GM21528 (cell line): ENCODE data around the gene NOP53.
A peak's percentile ranks its signal among the peaks of the same experiment; 100 is the strongest.
"Not testable (repeated sequence)": the region's sequence is repeated elsewhere in the genome, so short reads cannot be mapped to it uniquely, and the experiment has no call there.

Source experiments
- ATAC-seq: cut with Tn5 transposase; IDR thresholded peaks from one replicate; pipeline ENCODE4 v1.9.1; 2021; ENCODE audit warnings: mild to moderate bottlenecking, moderate library complexity; ENCODE audit not compliant: unreplicated experiment, low FRiP score

Gene NOP53

GRCh38 chr19:47745010-47745901 lies at the start of gene NOP53:
Gene NOP53, plus strand, starts transcription at chr19:47745546. Its CDS starts 14 bp downstream, at chr19:47745560.
- ATAC-seq: peak; percentile 64

- ATAC-seq: no peak
Observed at GRCh38 chr19:47696635-47697034, 48.7 kb upstream of the NOP53 start.

- no peak for ATAC-seq
Observed at GRCh38 chr19:47697863-47698609, 47.3 kb upstream of the NOP53 start.

GRCh38 chr19:47698631-47699359 lies 46.6 kb upstream of the NOP53 start:
- ATAC-seq: no peak

GRCh38 chr19:47699360-47699917 lies 45.9 kb upstream of the NOP53 start:
- ATAC-seq: no peak

- ATAC-seq: no peak
Observed at GRCh38 chr19:47700934-47701716, 44.2 kb upstream of the NOP53 start.

- no peak for ATAC-seq
Observed at GRCh38 chr19:47701717-47702552, 43.4 kb upstream of the NOP53 start.

GRCh38 chr19:47702671-47703070 lies 42.7 kb upstream of the NOP53 start:
- ATAC-seq: no peak

- ATAC-seq: no peak
Observed at GRCh38 chr19:47703301-47703700, 42.0 kb upstream of the NOP53 start.

GRCh38 chr19:47704024-47704423 lies 41.3 kb upstream of the NOP53 start:
- no peak for ATAC-seq

- ATAC-seq: no peak
Observed at GRCh38 chr19:47704656-47705055, 40.7 kb upstream of the NOP53 start.

GRCh38 chr19:47707135-47707925 lies 38.0 kb upstream of the NOP53 start:
- ATAC-seq: no peak

GRCh38 chr19:47711652-47712242 lies 33.6 kb upstream of the NOP53 start:
- no peak for ATAC-seq

- ATAC-seq: no peak
Observed at GRCh38 chr19:47713046-47714021, 32.0 kb upstream of the NOP53 start, which contains the start of gene EHD2. Gene EHD2, plus strand, starts transcription at chr19:47713422. Its CDS starts 3,191 bp downstream, at chr19:47716613.

- ATAC-seq: no peak
Observed at GRCh38 chr19:47714339-47714738, 31.0 kb upstream of the NOP53 start.

- not testable (repeated sequence) for ATAC-seq
Observed at GRCh38 chr19:47714855-47715254, 30.5 kb upstream of the NOP53 start.
